IMR-90 (cell line): Measurements from ENCODE around the gene HENMT1. TPM values are rescaled to one million over a fixed set of nuclear protein-coding genes. Genes with fewer than 3 reads are reported as not detected.

Experiments
- ATAC-seq: fragments of 200-7000 bp; cut with Tn5 transposase; 2 replicates; pipeline ENCODE4 v1.9.1; 2020; ENCODE audit warnings: low read depth, mild to moderate bottlenecking, moderate library complexity
- BruUV-seq: library from RNA; stranded (reverse); fragments of 400-500 nt; replicated peaks from 2 replicates; lab custom pipeline; 2021; lab: Mats Ljungman, UMichigan
- CTCF ChIA-PET: fragments of 300-600 bp; formaldehyde crosslinking; extraction: SDS; loops from one replicate; lab custom pipeline; 2021; ENCODE audit warnings: antibody characterized with exemption; lab: Yijun Ruan, JAX
- POLR2A ChIA-PET: fragments of 300-600 bp; sonication (Branson Sonifier 250); formaldehyde crosslinking; loops from one replicate; lab custom pipeline; 2022; ENCODE audit warnings: antibody characterized with exemption; ENCODE audit not compliant: unreplicated experiment; lab: Charles Lee
- DNase-seq: peaks from one replicate; pipeline ENCODE4 v3.0.0; 2013
- H2AFZ ChIP-seq: replicated peaks from 2 replicates; pipeline ENCODE3; 2013; ENCODE audit warnings: low read length, mild to moderate bottlenecking; ENCODE audit not compliant: poor library complexity
- H2AK5ac ChIP-seq: 2 replicates; pipeline ENCODE4 v1.6.1; 2013; ENCODE audit warnings: low read depth, low read length, inconsistent platforms
- H2AK9ac ChIP-seq: replicated peaks from 2 replicates; pipeline ENCODE3; 2013; ENCODE audit warnings: mild to moderate bottlenecking, low read depth, low read length, moderate library complexity; ENCODE audit not compliant: poor library complexity
- H2BK120ac ChIP-seq: 2 replicates; pipeline ENCODE4 v1.6.1; 2013; ENCODE audit warnings: low read depth, low read length, inconsistent platforms
- H2BK15ac ChIP-seq: 3 replicates; pipeline ENCODE4 v1.6.1; 2013; ENCODE audit warnings: low read depth, low read length, inconsistent platforms
- H2BK20ac ChIP-seq: 2 replicates; pipeline ENCODE4 v1.6.1; 2013; ENCODE audit warnings: low read depth, mild to moderate bottlenecking, inconsistent platforms, low read length, moderate library complexity
- H2BK5ac ChIP-seq: 2 replicates; pipeline ENCODE4 v1.6.1; 2013; ENCODE audit warnings: mild to moderate bottlenecking, low read depth, low read length, inconsistent platforms; ENCODE audit not compliant: poor library complexity, severe bottlenecking
- H3K14ac ChIP-seq: replicated peaks from 2 replicates; pipeline ENCODE4 v1.6.1; 2013; ENCODE audit warnings: low read depth, low read length, inconsistent platforms
- H3K18ac ChIP-seq: 2 replicates; pipeline ENCODE4 v1.6.1; 2013; ENCODE audit warnings: low read depth, low read length, control low read depth
- H3K23ac ChIP-seq: 2 replicates; pipeline ENCODE4 v1.6.1; 2013; ENCODE audit warnings: low read depth, low read length, inconsistent platforms
- H3K27ac ChIP-seq: 2 replicates; pipeline ENCODE4 v1.5.1; 2013; ENCODE audit warnings: mild to moderate bottlenecking, control low read depth, low read length; ENCODE audit not compliant: insufficient read depth
- H3K27me3 ChIP-seq: 2 replicates; pipeline ENCODE4 v1.6.1; 2013; ENCODE audit warnings: low read length; ENCODE audit not compliant: control insufficient read depth, insufficient read depth
- H3K36me3 ChIP-seq: 2 replicates; pipeline ENCODE4 v1.6.1; 2013; ENCODE audit warnings: low read length, mixed read lengths; ENCODE audit not compliant: control insufficient read depth, insufficient read depth
- H3K4ac ChIP-seq: 2 replicates; pipeline ENCODE4 v1.6.1; 2013; ENCODE audit warnings: low read depth, low read length, inconsistent platforms
- H3K4me1 ChIP-seq: 2 replicates; pipeline ENCODE4 v1.6.1; 2013; ENCODE audit warnings: low read length, mixed read lengths; ENCODE audit not compliant: control insufficient read depth, insufficient read depth
- H3K4me2 ChIP-seq: 2 replicates; pipeline ENCODE4 v1.6.1; 2013; ENCODE audit warnings: low read depth, mild to moderate bottlenecking, control low read depth, low read length, moderate library complexity
- H3K4me3 ChIP-seq: 2 replicates; pipeline ENCODE4 v1.5.1; 2013; ENCODE audit warnings: low read depth, mild to moderate bottlenecking, control low read depth, low read length, moderate library complexity; ENCODE audit not compliant: insufficient read depth
- H3K56ac ChIP-seq: 2 replicates; pipeline ENCODE4 v1.6.1; 2013; ENCODE audit warnings: low read length, inconsistent platforms; ENCODE audit not compliant: insufficient read depth; ENCODE audit errors: extremely low read depth
- H3K79me1 ChIP-seq, 2 experiments: 2 replicates each; pipeline ENCODE4 v1.6.1; 2013; ENCODE audit warnings: low read length in 2 of 2, inconsistent platforms in 1 of 2, low read depth in 1 of 2
- H3K9ac ChIP-seq: 2 replicates; pipeline ENCODE4 v1.6.1; 2013; ENCODE audit warnings: low read depth, low read length, control low read depth
- H3K9me1 ChIP-seq: 2 replicates; pipeline ENCODE4 v1.6.1; 2013; ENCODE audit warnings: low read length, inconsistent platforms; ENCODE audit not compliant: insufficient read depth
- H3K9me3 ChIP-seq: 2 replicates; pipeline ENCODE4 v1.6.1; 2013; ENCODE audit warnings: low read length; ENCODE audit not compliant: control insufficient read depth, insufficient read depth
- H4K20me1 ChIP-seq: 2 replicates; pipeline ENCODE4 v1.6.1; 2013; ENCODE audit warnings: low read length, inconsistent platforms; ENCODE audit not compliant: insufficient read depth
- H4K5ac ChIP-seq: 2 replicates; pipeline ENCODE4 v1.6.1; 2013; ENCODE audit warnings: mild to moderate bottlenecking, low read depth, low read length, control low read depth
- H4K8ac ChIP-seq, 2 experiments: 2 replicates each; pipeline ENCODE4 v1.6.1; 2013; ENCODE audit warnings: low read depth in 2 of 2, low read length in 2 of 2, control low read depth in 1 of 2, inconsistent platforms in 1 of 2
- H4K91ac ChIP-seq: 2 replicates; pipeline ENCODE4 v1.6.1; 2013; ENCODE audit warnings: low read depth, low read length, inconsistent platforms; ENCODE audit not compliant: insufficient read depth
- NFE2L2 ChIP-seq: fragments of 150-350 bp; IDR thresholded peaks from 2 replicates; pipeline ENCODE4 v1.6.1; 2016; ENCODE audit warnings: low read depth, mild to moderate bottlenecking, low read length
- SMC3 ChIP-seq: fragments of 150-350 bp; IDR thresholded peaks from 2 replicates; pipeline ENCODE4 v1.6.1; 2016; ENCODE audit warnings: low read depth, mild to moderate bottlenecking, antibody characterized with exemption, low read length, moderate library complexity
- WGBS, 2 experiments: methylation state at CpG; one replicate each; pipeline versions ENCODE4 v1.1.5 to v1.1.7; 2013; ENCODE audit warnings: missing lambda C conversion rate in 2 of 2; ENCODE audit not compliant: insufficient read length in 1 of 2; ENCODE audit errors: extremely low coverage in 2 of 2; 5-methylcytosine and 5-hydroxymethylcytosine counted together
- dilution Hi-C: fragments of 300-500 bp; cut with HindIII; formaldehyde crosslinking; loops from one replicate; pipeline ENCODE4 v1.14.3; 2018; ENCODE audit warnings: low sequenced_read_pairs; ENCODE audit not compliant: unreplicated experiment
- in situ Hi-C: fragments of 300-500 bp; cut with MboI; formaldehyde crosslinking; loops from 3 replicates; pipeline ENCODE4 v1.14.3; 2019; ENCODE audit warnings: low sequenced_read_pairs, inconsistent platforms, mixed read lengths
- intact Hi-C: fragments of 100-400 bp; cut with micrococcal nuclease; formaldehyde crosslinking; loops from 2 replicates; pipeline ENCODE4 v1.10.0; 2022
- polyA plus RNA-seq, 3 experiments: library from polyadenylated mRNA; depleted of rRNA; stranded (reverse); fragments of >200 nt; gene quantifications; 2 replicates each; pipeline ENCODE4 v1.2.3, GENCODE V29; 2012; ENCODE audit warnings: low replicate concordance in 1 of 3
- total RNA-seq: library from RNA; depleted of rRNA; stranded (reverse); fragments of >200 nt; gene quantifications from 2 replicates; pipeline ENCODE4 v1.2.3, GENCODE V29; 2012

HENMT1 gene
- total and polyA plus RNA-seq, 2 of the 4 experiments (the other 2 are of a cell fraction): 0.54 to 0.67 TPM

GRCh38 chr1:108670131-108670773 lies 9.4 kb upstream of the HENMT1 start:
- H3K14ac ChIP-seq: no peak overlapping the region
- no peak overlapping the region for H2BK120ac ChIP-seq
- no peak overlapping the region for H3K18ac ChIP-seq
- H3K4me3 ChIP-seq: no peak overlapping the region
- ChIA-PET POLR2A (no interaction called here), CTCF (no interaction called here)
- H3K4me1 ChIP-seq: no peaks in the 10 kb centered on the region
- no peaks in the 10 kb centered on the region for H3K79me1 ChIP-seq
- BruUV-seq: no TSS peak
- no peak overlapping the region for H2AK5ac ChIP-seq
- H4K20me1 ChIP-seq: no peaks in the 10 kb centered on the region
- in situ Hi-C loops: no loop called here
- H4K8ac ChIP-seq: no peak overlapping the region
- H2BK20ac ChIP-seq: no peak overlapping the region
- intact Hi-C loops: no loop called here
- H3K4ac ChIP-seq: no peak overlapping the region
- H3K4me2 ChIP-seq: no peak overlapping the region
- H3K9me3 ChIP-seq: no peaks in the 10 kb centered on the region
- no peak overlapping the region for H3K56ac ChIP-seq
- H4K5ac ChIP-seq: no peak overlapping the region
- no peak for TF ChIP-seq SMC3
- TF ChIP-seq NFE2L2: no peak
- WGBS, 2 experiments: 81% methylated on average over 3 of the region's 5 CpGs; no CpG with 5 or more reads in 1 of the 2 experiments
- no peak for DNase-seq
- H2BK15ac ChIP-seq: no peak overlapping the region
- dilution Hi-C loops: no loop called here
- H3K36me3 ChIP-seq: no peaks in the 10 kb centered on the region
- H3K23ac ChIP-seq: no peak overlapping the region
- no peak overlapping the region for H3K27ac ChIP-seq
- peak; percentile 51 for ATAC-seq
- H3K27me3 ChIP-seq: peaks cover 2% of the 10 kb centered on the region; the same call in 1 of the 2 replicates
- no peak overlapping the region for H2BK5ac ChIP-seq
- no peak overlapping the region for H3K9ac ChIP-seq
- H2AK9ac ChIP-seq: no peak overlapping the region
- no peak overlapping the region for H4K91ac ChIP-seq
- H3K9me1 ChIP-seq: no peaks in the 10 kb centered on the region
- no peak overlapping the region for H2AFZ ChIP-seq
